HFFc6 (cell line): Measurements from ENCODE around the gene EPSTI1. TPM values are rescaled to one million over a fixed set of nuclear protein-coding genes. Genes with fewer than 3 reads are reported as not detected.
A peak's percentile ranks its signal among the peaks of the same experiment; 100 is the strongest.

Experiments
- DNase-seq: peaks from one replicate; pipeline ENCODE4 v3.0.0-alpha.2; 2018
- H3K27ac Mint-ChIP-seq: 2 replicates; pipeline ENCODE4 v1.8.0; 2020; ENCODE audit warnings: mild to moderate bottlenecking, mixed read lengths
- H3K27me3 Mint-ChIP-seq: 2 replicates; pipeline ENCODE4 v1.8.0; 2021; ENCODE audit warnings: mild to moderate bottlenecking, moderate library complexity, mixed read lengths; ENCODE audit not compliant: insufficient read depth
- H3K36me3 Mint-ChIP-seq: 2 replicates; pipeline ENCODE4 v1.8.0; 2021; ENCODE audit warnings: low read depth, mixed read lengths
- H3K4me1 Mint-ChIP-seq: 2 replicates; pipeline ENCODE4 v1.8.0; 2020; ENCODE audit warnings: low read depth, mixed read lengths
- H3K4me3 Mint-ChIP-seq: 2 replicates; pipeline ENCODE4 v1.8.0; 2020; ENCODE audit warnings: mild to moderate bottlenecking, moderate library complexity, mixed read lengths
- H3K9me3 Mint-ChIP-seq: 2 replicates; pipeline ENCODE4 v1.8.0; 2020; ENCODE audit warnings: mild to moderate bottlenecking, mixed read lengths
- CTCF ChIP-seq: fragments of 200-600 bp; sonication (generic); IDR thresholded peaks from 2 replicates; pipeline ENCODE4 v1.5.0; 2021; ENCODE audit warnings: antibody characterized with exemption, mild to moderate bottlenecking
- total RNA-seq, 6 experiments: library from RNA; stranded (reverse); fragmentation: NEBNext Ultra II Directional; extraction: Animal tissue kit (Norgen Biotek cat#: 25700); gene quantifications; 2 replicates in 1 of 6; 3 replicates in 5 of 6; pipeline ENCODE4 v1.2.3, GENCODE V29; 2021

The EPSTI1 gene
- total RNA-seq, 6 experiments from 2014 or later: 0.76 to 2.3 (median 1.3) TPM

- H3K4me1 Mint-ChIP-seq: peaks cover 18% of the 10 kb centered on the region
Observed at GRCh38 chr13:42971691-42972347, 20.2 kb downstream of the EPSTI1 start.

GRCh38 chr13:42970824-42971690 is 21.0 kb downstream of the EPSTI1 start:
- H3K27me3 Mint-ChIP-seq: no peaks in the 10 kb centered on the region; the same call in 1 of the 2 replicates
- H3K4me1 Mint-ChIP-seq: peaks cover 18% of the 10 kb centered on the region
- peak; percentile 85 for TF ChIP-seq CTCF
- H3K36me3 Mint-ChIP-seq: no peaks in the 10 kb centered on the region
- peak; percentile 56 for DNase-seq
- H3K9me3 Mint-ChIP-seq: no peaks in the 10 kb centered on the region
- no peak overlapping the region for H3K4me3 Mint-ChIP-seq
- no peak overlapping the region; the same call in 1 of the 2 replicates for H3K27ac Mint-ChIP-seq

More at GRCh38 chr13:42971691-42972347, 20.2 kb downstream of the EPSTI1 start:
- Mint-ChIP-seq H3K9me3 (no peaks in the 10 kb centered on the region), H3K27me3 (no peaks in the 10 kb centered on the region; the same call in 1 of the 2 replicates), H3K4me3 (no peak overlapping the region), H3K36me3 (no peaks in the 10 kb centered on the region), H3K27ac (no peak overlapping the region)
- no peak for DNase-seq
- TF ChIP-seq CTCF: no peak

DNA sequence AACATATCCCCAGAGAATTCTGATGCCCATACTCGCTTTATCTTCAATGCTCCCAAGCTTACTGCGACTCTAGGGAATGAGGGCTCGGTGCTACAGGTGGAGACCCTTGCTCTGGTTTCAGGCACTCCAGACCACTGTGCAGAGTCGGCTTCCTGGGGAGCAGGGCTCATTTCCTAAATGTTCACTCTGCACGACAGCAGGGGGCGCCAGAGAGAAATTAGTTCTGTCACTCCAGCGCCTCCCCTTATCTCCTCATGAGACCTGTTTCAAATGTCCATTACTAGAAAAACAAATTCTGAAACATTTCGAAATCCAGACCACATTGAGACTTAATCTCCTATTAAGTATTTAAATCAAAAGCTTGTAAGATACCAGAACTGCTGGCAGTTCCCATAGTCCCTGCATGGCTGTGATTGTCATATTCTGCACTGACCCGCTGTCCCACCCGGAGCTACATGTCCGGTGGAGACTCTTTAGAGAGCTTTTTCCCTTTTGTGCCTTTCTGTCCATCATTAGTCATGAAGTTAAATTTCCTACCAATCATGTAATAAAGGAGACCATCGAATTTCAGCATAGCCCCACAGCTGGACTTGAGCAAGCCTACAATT is 22.4 kb downstream of the EPSTI1 start:
- H3K4me3 Mint-ChIP-seq: no peak overlapping the region
- H3K27me3 Mint-ChIP-seq: no peaks in the 10 kb centered on the region; the same call in 1 of the 2 replicates
- no peaks in the 10 kb centered on the region for H3K36me3 Mint-ChIP-seq
- H3K4me1 Mint-ChIP-seq: peaks cover 24% of the 10 kb centered on the region
- H3K27ac Mint-ChIP-seq: no peak overlapping the region
- H3K9me3 Mint-ChIP-seq: no peaks in the 10 kb centered on the region
- peak; percentile 94 for TF ChIP-seq CTCF
- peak; percentile 68 for DNase-seq

- peaks cover 25% of the 10 kb centered on the region for H3K4me1 Mint-ChIP-seq
- H3K9me3 Mint-ChIP-seq: no peaks in the 10 kb centered on the region
- no peak overlapping the region for H3K27ac Mint-ChIP-seq
- no peak for TF ChIP-seq CTCF
- no peaks in the 10 kb centered on the region for H3K36me3 Mint-ChIP-seq
- DNase-seq: no peak
- no peak overlapping the region for H3K4me3 Mint-ChIP-seq
- H3K27me3 Mint-ChIP-seq: no peaks in the 10 kb centered on the region; the same call in 1 of the 2 replicates
Observed at GRCh38 chr13:42968906-42969305, 23.1 kb downstream of the EPSTI1 start.

- no peak for TF ChIP-seq CTCF
- no peak overlapping the region for H3K4me3 Mint-ChIP-seq
- no peaks in the 10 kb centered on the region for H3K9me3 Mint-ChIP-seq
- no peak overlapping the region for H3K27ac Mint-ChIP-seq
- H3K27me3 Mint-ChIP-seq: no peaks in the 10 kb centered on the region; the same call in 1 of the 2 replicates
- peaks cover 25% of the 10 kb centered on the region for H3K4me1 Mint-ChIP-seq
- DNase-seq: no peak
- H3K36me3 Mint-ChIP-seq: no peaks in the 10 kb centered on the region
Observed at GRCh38 chr13:42967660-42968059, 24.4 kb downstream of the EPSTI1 start.
